ENCODE data around the gene MYH14. TPM values are rescaled to one million over a fixed set of nuclear protein-coding genes. Genes with fewer than 3 reads are reported as not detected.

Gene MYH14
- polyA plus RNA-seq, 1 donor from 2014 or later: not detected

- Histone ChIP-seq H3F3A (ENCODE audit: insufficient read depth, low read length, poor library complexity, severe bottlenecking) (no peaks in the 10 kb centered on the region), H2AFZ (ENCODE audit: low read depth, low read length) (no peak overlapping the region), H3K9ac (ENCODE audit: low read length) (no peak overlapping the region), H3K36me3 (ENCODE audit: insufficient read depth, low read length) (no peaks in the 10 kb centered on the region), H3K79me2 (replicated peaks; ENCODE audit: insufficient read depth, low read length) (no peaks in the 10 kb centered on the region), H3K9me2 (ENCODE audit: insufficient read depth, low read length) (no peaks in the 10 kb centered on the region), H4K20me1 (ENCODE audit: insufficient read depth) (no peaks in the 10 kb centered on the region), H3K4me3 (ENCODE audit: low read length) (no peak overlapping the region), H3K27ac (ENCODE audit: low read length) (no peak overlapping the region), H3K9me3 (ENCODE audit: low read length) (no peaks in the 10 kb centered on the region), H3K27me3 (ENCODE audit: insufficient read depth, low read depth, low read length) (peaks cover 24% of the 10 kb centered on the region), H3K4me2 (ENCODE audit: low read length) (no peak overlapping the region)
- TF ChIP-seq EP300 (conservative IDR thresholded peaks at IDR 0.05; ENCODE audit: poor library complexity, severe bottlenecking) (no peak), REST (IDR thresholded peaks at IDR 0.05; ENCODE audit: borderline replicate concordance) (no peak), EZH2 (IDR thresholded peaks at IDR 0.05; ENCODE audit: borderline replicate concordance, insufficient read depth, low read length, poor library complexity, severe bottlenecking) (no peak), MXI1 (conservative IDR thresholded peaks at IDR 0.05; ENCODE audit: poor library complexity, severe bottlenecking) (no peak), CTCF (IDR thresholded peaks at IDR 0.05; ENCODE audit: poor library complexity, severe bottlenecking) (no peak), RAD21 (conservative IDR thresholded peaks at IDR 0.05) (no peak), SMC3 (conservative IDR thresholded peaks at IDR 0.05; ENCODE audit: poor library complexity) (no peak), TAF1 (IDR thresholded peaks at IDR 0.05; ENCODE audit: low read depth) (no peak), POLR2AphosphoS5 (IDR thresholded peaks at IDR 0.05) (no peak)
Measured at GRCh38 chr19:50206191-50206590, 2.8 kb downstream of the MYH14 start.

- Histone ChIP-seq H3K4me3 (ENCODE audit: low read length) (no peak overlapping the region), H3F3A (ENCODE audit: insufficient read depth, low read length, poor library complexity, severe bottlenecking) (no peaks in the 10 kb centered on the region), H3K27me3 (ENCODE audit: insufficient read depth, low read depth, low read length) (peaks cover 24% of the 10 kb centered on the region), H3K9me2 (ENCODE audit: insufficient read depth, low read length) (no peaks in the 10 kb centered on the region), H2AFZ (ENCODE audit: low read depth, low read length) (no peak overlapping the region), H3K4me2 (ENCODE audit: low read length) (no peak overlapping the region), H3K9ac (ENCODE audit: low read length) (no peak overlapping the region), H3K36me3 (ENCODE audit: insufficient read depth, low read length) (no peaks in the 10 kb centered on the region), H4K20me1 (ENCODE audit: insufficient read depth) (no peaks in the 10 kb centered on the region), H3K9me3 (ENCODE audit: low read length) (no peaks in the 10 kb centered on the region), H3K27ac (ENCODE audit: low read length) (no peak overlapping the region), H3K79me2 (replicated peaks; ENCODE audit: insufficient read depth, low read length) (no peaks in the 10 kb centered on the region)
- TF ChIP-seq EZH2 (IDR thresholded peaks at IDR 0.05; ENCODE audit: borderline replicate concordance, insufficient read depth, low read length, poor library complexity, severe bottlenecking) (no peak), TAF1 (IDR thresholded peaks at IDR 0.05; ENCODE audit: low read depth) (no peak), RAD21 (conservative IDR thresholded peaks at IDR 0.05) (no peak)
Measured at GRCh38 chr19:50207730-50208129, 4.3 kb downstream of the MYH14 start.

- Histone ChIP-seq H3K27me3 (ENCODE audit: insufficient read depth, low read depth, low read length) (peaks cover 15% of the 10 kb centered on the region), H3K4me3 (ENCODE audit: low read length) (no peak overlapping the region), H3K4me2 (ENCODE audit: low read length) (no peak overlapping the region), H3K9ac (ENCODE audit: low read length) (no peak overlapping the region), H3K36me3 (ENCODE audit: insufficient read depth, low read length) (no peaks in the 10 kb centered on the region), H3K9me3 (ENCODE audit: low read length) (no peaks in the 10 kb centered on the region), H3K27ac (ENCODE audit: low read length) (no peak overlapping the region), H2AFZ (ENCODE audit: low read depth, low read length) (no peak overlapping the region), H3K9me2 (ENCODE audit: insufficient read depth, low read length) (no peaks in the 10 kb centered on the region), H3F3A (ENCODE audit: insufficient read depth, low read length, poor library complexity, severe bottlenecking) (no peaks in the 10 kb centered on the region), H4K20me1 (ENCODE audit: insufficient read depth) (no peaks in the 10 kb centered on the region), H3K79me2 (replicated peaks; ENCODE audit: insufficient read depth, low read length) (no peaks in the 10 kb centered on the region)
- no peak for TF ChIP-seq EP300 (conservative IDR thresholded peaks at IDR 0.05; ENCODE audit: poor library complexity, severe bottlenecking)
- no peak for TF ChIP-seq POLR2AphosphoS5 (IDR thresholded peaks at IDR 0.05)
- no peak for TF ChIP-seq RAD21 (conservative IDR thresholded peaks at IDR 0.05)
- no peak for TF ChIP-seq SMC3 (conservative IDR thresholded peaks at IDR 0.05; ENCODE audit: poor library complexity)
- no peak for TF ChIP-seq CTCF (IDR thresholded peaks at IDR 0.05; ENCODE audit: poor library complexity, severe bottlenecking)
- no peak for TF ChIP-seq REST (IDR thresholded peaks at IDR 0.05; ENCODE audit: borderline replicate concordance)
- no peak for TF ChIP-seq EZH2 (IDR thresholded peaks at IDR 0.05; ENCODE audit: borderline replicate concordance, insufficient read depth, low read length, poor library complexity, severe bottlenecking)
- no peak for TF ChIP-seq TAF1 (IDR thresholded peaks at IDR 0.05; ENCODE audit: low read depth)
- no peak for TF ChIP-seq MXI1 (conservative IDR thresholded peaks at IDR 0.05; ENCODE audit: poor library complexity, severe bottlenecking)
Measured at GRCh38 chr19:50209131-50209530, 5.7 kb downstream of the MYH14 start.
